Astrocyte (in vitro differentiated cells and primary cell): ENCODE data around the gene ELMO3. TPM values are rescaled to one million over a fixed set of nuclear protein-coding genes. Genes with fewer than 3 reads are reported as not detected.

Source experiments
- DNase-seq: peaks from one replicate; pipeline ENCODE4 v3.0.0-alpha.2; 2010; ENCODE audit warnings: low read depth
- FAIRE-seq: peaks from 2 replicates; lab custom pipeline; 2011; peaks lifted over from hg19 to GRCh38; lab: Jason Lieb, UNC
- H2AFZ ChIP-seq: 2 replicates; pipeline ENCODE4 v1.6.0; 2012; ENCODE audit warnings: low read depth, low read length, inconsistent platforms
- H3K27ac ChIP-seq: 2 replicates; pipeline ENCODE4 v1.5.1; 2011; ENCODE audit warnings: low read depth, low read length, inconsistent platforms
- H3K27me3 ChIP-seq: 2 replicates; pipeline ENCODE4 v1.6.0; 2011; ENCODE audit warnings: low read length, inconsistent platforms; ENCODE audit not compliant: insufficient read depth
- H3K36me3 ChIP-seq: 2 replicates; pipeline ENCODE4 v1.5.1; 2011; ENCODE audit warnings: low read length, inconsistent platforms; ENCODE audit not compliant: insufficient read depth
- H3K4me1 ChIP-seq: 2 replicates; pipeline ENCODE4 v1.5.1; 2011; ENCODE audit warnings: low read length, inconsistent platforms; ENCODE audit not compliant: insufficient read depth
- H3K4me2 ChIP-seq: 2 replicates; pipeline ENCODE4 v1.6.0; 2012; ENCODE audit warnings: low read length, inconsistent platforms
- H3K4me3 ChIP-seq: 2 replicates; pipeline ENCODE4 v1.5.1; 2011; ENCODE audit warnings: low read depth, mild to moderate bottlenecking, low read length, inconsistent platforms; ENCODE audit not compliant: insufficient read depth
- H3K79me2 ChIP-seq: 2 replicates; pipeline ENCODE4 v1.6.0; 2012; ENCODE audit warnings: mild to moderate bottlenecking, low read length, inconsistent platforms; ENCODE audit not compliant: insufficient read depth
- H3K9ac ChIP-seq: 2 replicates; pipeline ENCODE4 v1.6.0; 2012; ENCODE audit warnings: mild to moderate bottlenecking, low read length, inconsistent platforms
- H3K9me3 ChIP-seq: 2 replicates; pipeline ENCODE4 v1.5.1; 2012; ENCODE audit warnings: low read depth, mild to moderate bottlenecking, low read length, inconsistent platforms; ENCODE audit not compliant: insufficient read depth
- H4K20me1 ChIP-seq: 2 replicates; pipeline ENCODE4 v1.6.0; 2012; ENCODE audit warnings: low read length, inconsistent platforms; ENCODE audit not compliant: insufficient read depth
- H3K27ac Mint-ChIP-seq: one replicate; pipeline ENCODE4 v1.8.0; 2021; ENCODE audit warnings: mild to moderate bottlenecking, mixed read lengths; ENCODE audit not compliant: unreplicated experiment
- H3K27me3 Mint-ChIP-seq: one replicate; pipeline ENCODE4 v1.8.0; 2021; ENCODE audit warnings: low read depth, mixed read lengths; ENCODE audit not compliant: unreplicated experiment
- H3K36me3 Mint-ChIP-seq: one replicate; pipeline ENCODE4 v1.8.0; 2021; ENCODE audit warnings: low read depth, mixed read lengths; ENCODE audit not compliant: unreplicated experiment
- H3K4me1 Mint-ChIP-seq: one replicate; pipeline ENCODE4 v1.8.0; 2021; ENCODE audit warnings: low read depth, mixed read lengths; ENCODE audit not compliant: unreplicated experiment
- H3K4me3 Mint-ChIP-seq: one replicate; pipeline ENCODE4 v1.8.0; 2021; ENCODE audit warnings: mild to moderate bottlenecking, moderate library complexity, mixed read lengths; ENCODE audit not compliant: unreplicated experiment
- H3K9me3 Mint-ChIP-seq: one replicate; pipeline ENCODE4 v1.8.0; 2021; ENCODE audit warnings: mild to moderate bottlenecking, mixed read lengths; ENCODE audit not compliant: unreplicated experiment
- CTCF ChIP-seq: IDR thresholded peaks from 2 replicates; pipeline ENCODE4 v1.5.1; 2011; ENCODE audit warnings: low read depth, mild to moderate bottlenecking, inconsistent platforms, low read length, moderate library complexity; ENCODE audit not compliant: insufficient read depth
- EZH2 ChIP-seq: IDR thresholded peaks from 2 replicates; pipeline ENCODE4 v1.6.1; 2012; ENCODE audit warnings: mild to moderate bottlenecking, low read length, inconsistent platforms; ENCODE audit not compliant: insufficient read depth
- total RNA-seq: library from RNA; stranded (reverse); gene quantifications from 2 replicates; pipeline ENCODE4 v1.2.1, GENCODE V29; 2021

Gene ELMO3
- total RNA-seq, 1 donor from 2014 or later, result 1.4 TPM

GRCh38 chr16:67166110-67166547, 32.8 kb upstream of the ELMO3 start:
- Histone ChIP-seq H3K4me3 (no peak overlapping the region), H3K36me3 (no peaks in the 10 kb centered on the region), H3K27ac (no peak overlapping the region), H3K4me2 (no peak overlapping the region), H4K20me1 (peaks cover 31% of the 10 kb centered on the region), H2AFZ (no peak overlapping the region), H3K79me2 (no peaks in the 10 kb centered on the region), H3K9me3 (no peaks in the 10 kb centered on the region), H3K27me3 (peaks cover 68% of the 10 kb centered on the region), H3K4me1 (peaks cover 29% of the 10 kb centered on the region), H3K9ac (no peak overlapping the region)
- peaks cover 5% of the 10 kb centered on the region for H3K9me3 Mint-ChIP-seq
- TF ChIP-seq CTCF, result no peak
- no peak for TF ChIP-seq EZH2
- peaks cover 10% of the 10 kb centered on the region for H3K4me1 Mint-ChIP-seq
- H3K27ac Mint-ChIP-seq, result no peak overlapping the region
- no peak overlapping the region for H3K4me3 Mint-ChIP-seq
- FAIRE-seq (no peak), DNase-seq (no peak)
- H3K27me3 Mint-ChIP-seq, result peaks cover 52% of the 10 kb centered on the region
- peaks cover 2% of the 10 kb centered on the region for H3K36me3 Mint-ChIP-seq

- Mint-ChIP-seq H3K27ac (no peak overlapping the region), H3K4me1 (peaks cover 16% of the 10 kb centered on the region), H3K36me3 (peaks cover 4% of the 10 kb centered on the region), H3K4me3 (no peak overlapping the region), H3K27me3 (peaks cover 51% of the 10 kb centered on the region), H3K9me3 (peaks cover 5% of the 10 kb centered on the region)
- Histone ChIP-seq H3K4me1 (peaks cover 34% of the 10 kb centered on the region), H3K27ac (no peak overlapping the region), H3K9me3 (no peaks in the 10 kb centered on the region), H3K4me3 (no peak overlapping the region), H3K79me2 (no peaks in the 10 kb centered on the region), H3K36me3 (no peaks in the 10 kb centered on the region), H4K20me1 (peaks cover 26% of the 10 kb centered on the region), H3K4me2 (no peak overlapping the region), H2AFZ (no peak overlapping the region), H3K9ac (no peak overlapping the region), H3K27me3 (peaks cover 63% of the 10 kb centered on the region)
- FAIRE-seq (no peak), DNase-seq (no peak)
- TF ChIP-seq EZH2, result peak; percentile 39
- no peak for TF ChIP-seq CTCF
Observed at GRCh38 chr16:67166598-67167168, 32.2 kb upstream of the ELMO3 start.

DNA sequence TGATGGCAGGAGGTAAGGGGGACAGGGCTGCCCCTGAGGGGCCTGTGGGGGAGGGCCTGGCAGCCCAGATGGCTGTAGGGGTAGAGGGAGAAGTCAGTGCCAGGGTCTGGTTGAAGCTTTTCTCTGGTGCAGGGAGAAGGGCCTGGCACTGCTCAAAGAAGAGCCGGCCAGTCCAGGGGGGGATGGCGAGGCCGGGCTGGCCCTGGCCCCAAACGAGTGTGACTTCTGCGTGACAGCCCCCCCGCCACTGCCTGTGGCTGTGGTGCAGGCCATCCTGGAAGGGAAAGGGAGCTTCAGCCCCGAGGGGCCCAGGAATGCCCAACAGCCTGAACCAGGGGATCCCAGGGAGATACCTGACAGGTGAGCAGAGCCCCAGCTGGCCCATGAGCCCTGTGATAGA, 31.3 kb upstream of the ELMO3 start:
- H4K20me1 ChIP-seq, result peaks cover 18% of the 10 kb centered on the region

More for the DNA sequence above, 31.3 kb upstream of the ELMO3 start:
- DNase-seq (no peak), FAIRE-seq (no peak)
- peaks cover 55% of the 10 kb centered on the region for H3K27me3 ChIP-seq
- peaks cover 44% of the 10 kb centered on the region for H3K27me3 Mint-ChIP-seq
- H3K9ac ChIP-seq, result no peak overlapping the region
- H3K36me3 Mint-ChIP-seq, result peaks cover 7% of the 10 kb centered on the region
- no peak overlapping the region for H3K4me3 Mint-ChIP-seq
- H3K27ac Mint-ChIP-seq, result no peak overlapping the region
- no peak overlapping the region for H2AFZ ChIP-seq
- peaks cover 31% of the 10 kb centered on the region for H3K4me1 ChIP-seq
- TF ChIP-seq EZH2 (no peak), CTCF (no peak)
- H3K9me3 ChIP-seq, result no peaks in the 10 kb centered on the region
- H3K36me3 ChIP-seq, result no peaks in the 10 kb centered on the region
- no peak overlapping the region for H3K27ac ChIP-seq
- H3K79me2 ChIP-seq, result no peaks in the 10 kb centered on the region
- H3K4me1 Mint-ChIP-seq, result peaks cover 18% of the 10 kb centered on the region
- no peaks in the 10 kb centered on the region for H3K9me3 Mint-ChIP-seq
- no peak overlapping the region for H3K4me3 ChIP-seq
- no peak overlapping the region for H3K4me2 ChIP-seq
